ENCODE results near the gene HMGCL.
"Not testable (repeated sequence)": the region's sequence is repeated elsewhere in the genome, so short reads cannot be mapped to it uniquely, and the experiment has no call there.

HMGCL gene

GRCh38 chr1:23825076-23825761, at the start of gene HMGCL:
HMGCL (minus strand) TSS chr1:23825429; CDS start chr1:23825415, 14 bp downstream.
- peak; percentile 72 to 88 (median 78) for DNase-seq

GRCh38 chr1:23872421-23872820, 47.2 kb upstream of the HMGCL start:
- DNase-seq = no peak

DNA sequence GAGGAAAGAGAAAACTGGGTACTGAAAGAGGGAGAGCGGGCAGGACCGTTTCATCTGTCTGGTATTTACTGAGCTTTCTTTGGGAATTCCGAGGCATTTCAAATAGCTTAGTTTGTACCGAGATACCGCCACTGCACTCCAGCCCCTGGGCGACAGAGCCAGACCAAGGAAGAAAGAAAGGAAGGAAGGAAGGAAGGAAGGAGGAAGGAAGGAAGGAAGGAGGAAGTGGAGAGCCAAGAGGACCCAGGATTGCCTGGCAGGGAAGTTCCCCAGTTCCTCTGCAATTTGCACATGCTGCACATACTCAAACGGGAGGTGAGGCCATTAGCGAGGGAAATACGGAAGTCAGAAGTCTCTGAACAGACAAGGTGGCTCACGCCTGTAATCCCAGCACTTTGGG, 43.8 kb upstream of the HMGCL start:
- no peak for DNase-seq

DNA sequence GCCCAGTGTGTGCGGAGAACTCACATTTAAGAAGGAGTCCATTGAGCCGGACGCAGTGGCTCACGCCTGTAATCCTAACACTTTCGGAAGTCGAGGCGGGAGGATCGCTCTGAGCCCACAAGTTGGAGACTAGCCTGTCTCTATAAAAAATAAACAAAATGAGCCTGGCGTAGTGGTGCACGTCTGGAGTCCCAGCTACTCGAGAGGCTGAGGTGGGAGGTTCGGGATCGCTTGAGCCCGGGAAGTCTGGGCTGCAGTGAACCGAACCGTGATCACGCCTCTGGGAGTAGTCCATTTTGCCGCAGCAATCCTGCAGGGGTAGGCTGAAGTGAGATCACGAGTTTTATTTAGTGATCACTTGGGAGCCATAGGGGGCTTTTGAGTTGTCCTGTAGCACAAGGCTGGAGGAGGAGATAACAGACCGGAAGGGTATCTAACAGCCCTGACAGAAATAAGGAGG, 43.4 kb upstream of the HMGCL start:
- no peak for DNase-seq

- DNase-seq = peak; percentile 81 to 90 (median 88)
Measured at GRCh38 chr1:23867895-23868556, 42.8 kb upstream of the HMGCL start, which contains the start of gene FUCA1. FUCA1 (minus strand) TSS chr1:23868290; CDS start chr1:23868286, 4 bp downstream.

GRCh38 chr1:23867542-23867894, 42.3 kb upstream of the HMGCL start:
- DNase-seq = no peak

DNA sequence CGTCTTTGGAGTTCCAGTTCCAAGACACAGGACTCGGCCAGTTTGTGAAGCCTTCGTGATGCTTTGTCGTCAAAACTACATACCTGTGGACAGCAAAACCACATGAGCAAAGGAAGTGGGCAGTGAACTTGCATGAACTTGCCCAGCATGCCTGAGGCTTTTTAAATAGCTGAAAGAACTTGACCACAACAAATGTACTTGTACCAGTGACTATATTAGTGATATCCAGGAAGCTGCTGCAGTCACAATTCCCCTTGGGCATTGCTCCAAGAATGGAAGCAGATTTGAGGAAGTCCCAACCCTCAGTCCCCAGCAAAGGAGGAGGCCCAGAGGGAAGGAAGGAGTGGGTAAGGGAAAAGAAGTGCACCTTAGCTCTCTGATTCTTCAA, 40.3 kb upstream of the HMGCL start:
- no peak for DNase-seq

- DNase-seq = no peak
Measured at GRCh38 chr1:23864801-23865542, 39.7 kb upstream of the HMGCL start.

DNA sequence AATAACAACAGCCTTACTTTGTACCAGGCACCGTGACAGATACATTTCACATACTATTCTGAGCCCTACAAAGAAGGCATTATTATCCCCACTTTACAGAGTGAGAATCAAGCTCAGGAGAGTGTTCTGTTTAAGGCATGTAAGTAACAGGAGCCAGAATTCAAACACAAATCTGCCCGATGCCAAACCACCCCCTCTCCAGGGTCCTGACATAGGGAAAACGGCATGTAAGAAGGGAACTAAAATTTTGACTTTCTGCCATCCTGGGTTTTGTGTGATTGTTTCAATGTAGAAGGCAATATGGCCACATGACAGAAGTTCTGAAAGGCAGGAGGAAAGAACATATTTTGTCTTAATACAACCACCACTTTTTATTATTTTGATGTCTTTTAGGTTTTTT, 37.4 kb upstream of the HMGCL start:
- no peak for DNase-seq

DNA sequence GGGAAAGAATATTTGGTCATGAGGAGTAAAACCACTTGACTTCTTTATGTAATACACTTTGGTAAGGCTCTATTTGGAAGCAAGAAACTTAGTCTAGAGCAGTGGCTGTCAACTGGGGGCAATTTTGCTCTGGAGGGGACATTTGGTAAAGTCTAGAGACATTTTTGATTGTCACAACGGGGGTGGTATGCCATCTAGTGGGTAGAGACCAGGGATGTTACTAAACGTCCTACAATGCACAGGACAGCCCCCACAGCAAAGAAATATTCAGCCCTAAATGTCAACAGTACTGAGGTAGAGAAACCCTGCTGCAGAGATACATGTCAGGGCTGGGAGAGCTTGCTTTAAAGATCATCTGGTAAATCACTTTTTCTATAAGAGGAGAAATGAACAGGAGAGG, 29.3 kb upstream of the HMGCL start:
- no peak for DNase-seq

GRCh38 chr1:23853124-23853523, 27.9 kb upstream of the HMGCL start:
- DNase-seq = not testable (repeated sequence)

DNA sequence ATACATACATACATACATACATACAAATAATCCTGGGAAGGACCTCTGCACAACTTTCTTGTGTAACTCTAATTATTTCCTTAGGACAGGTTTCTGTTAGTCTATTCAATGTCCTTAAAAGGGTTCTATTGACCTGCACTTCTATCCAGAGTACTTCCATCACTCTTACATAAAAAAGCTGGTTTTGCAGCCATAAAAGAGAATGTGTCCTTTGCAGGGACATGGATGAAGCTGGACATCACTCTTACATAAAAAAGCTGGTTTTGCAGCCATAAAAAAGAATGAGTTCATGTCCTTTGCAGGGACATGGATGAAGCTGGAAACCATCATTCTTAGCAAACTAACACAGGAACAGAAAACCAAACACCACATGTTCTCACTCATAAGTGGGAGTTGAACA, 26.2 kb upstream of the HMGCL start:
- DNase-seq = not testable (repeated sequence)

DNA sequence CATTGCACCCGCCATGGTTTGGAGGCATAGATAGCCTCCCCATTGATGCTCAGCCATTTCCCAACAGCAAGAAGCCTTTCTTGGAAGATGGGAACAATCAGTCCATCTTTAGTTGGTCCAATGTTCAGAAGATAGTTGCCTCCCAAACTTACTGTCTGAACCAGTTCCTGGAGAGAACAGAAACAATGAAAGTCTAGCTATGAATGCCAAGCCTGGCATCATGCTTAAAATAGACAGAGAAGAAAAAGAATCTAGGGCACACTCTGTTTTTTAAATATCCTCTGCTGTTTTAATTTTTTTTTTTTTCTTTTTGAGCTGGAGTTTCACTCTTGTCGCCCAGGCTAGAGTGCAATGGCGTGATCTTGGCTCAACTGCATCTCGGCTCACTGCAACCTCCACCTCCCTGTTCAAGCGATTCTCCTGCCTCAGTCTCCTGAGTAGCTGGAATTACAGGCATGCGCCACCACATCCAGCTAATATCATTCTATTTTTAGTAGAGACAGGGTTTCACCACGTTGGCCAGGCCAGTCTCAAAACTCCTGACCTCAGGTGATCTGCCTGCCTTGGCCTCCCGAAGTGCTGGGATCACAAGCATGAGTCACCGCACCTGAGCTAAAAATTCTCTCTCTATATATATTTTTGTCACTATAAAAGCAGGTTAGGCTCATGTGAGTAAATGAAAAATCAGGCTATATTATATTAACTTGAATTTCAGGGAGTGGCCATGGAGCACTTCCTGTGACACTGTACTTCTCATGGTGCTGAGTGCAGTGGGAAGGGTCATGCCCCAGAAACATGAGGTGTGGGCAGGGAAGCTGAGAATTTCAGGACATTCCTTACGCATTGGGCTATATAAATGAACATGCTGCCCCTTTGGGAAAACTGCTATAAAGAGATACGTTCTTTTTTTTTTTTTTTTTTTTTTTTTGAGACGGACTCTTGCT, 23.7 kb upstream of the HMGCL start:
- no peak for DNase-seq

DNA sequence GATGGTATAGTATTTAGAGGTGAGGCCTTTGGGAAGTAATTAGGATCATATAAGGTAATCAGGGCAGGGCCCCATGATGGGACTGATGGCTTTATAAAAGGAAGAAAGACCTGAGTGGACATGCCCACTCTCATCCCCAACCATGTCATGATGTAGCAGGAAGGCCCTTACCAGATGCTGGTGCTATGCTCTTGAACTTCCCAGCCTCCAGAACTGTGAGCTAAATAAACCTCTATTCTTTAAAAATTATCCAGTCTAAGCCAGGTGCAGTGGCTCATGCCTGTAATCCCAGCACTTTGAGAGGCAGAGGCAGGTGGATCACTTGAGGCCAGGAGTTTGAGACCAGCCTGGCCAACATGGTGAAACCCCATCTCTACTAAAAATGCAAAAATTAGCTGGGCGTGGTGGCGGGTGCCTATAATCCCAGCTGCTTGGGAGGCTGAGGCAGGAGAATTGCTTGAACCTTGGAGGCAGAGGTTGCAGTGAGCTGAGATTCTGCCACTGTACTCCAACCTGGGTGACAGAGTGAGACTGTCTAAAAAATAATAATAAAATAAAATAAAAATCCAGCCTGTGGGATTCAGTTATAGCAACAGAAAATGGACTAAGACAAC, 22.4 kb upstream of the HMGCL start:
- not testable (repeated sequence) for DNase-seq

DNA sequence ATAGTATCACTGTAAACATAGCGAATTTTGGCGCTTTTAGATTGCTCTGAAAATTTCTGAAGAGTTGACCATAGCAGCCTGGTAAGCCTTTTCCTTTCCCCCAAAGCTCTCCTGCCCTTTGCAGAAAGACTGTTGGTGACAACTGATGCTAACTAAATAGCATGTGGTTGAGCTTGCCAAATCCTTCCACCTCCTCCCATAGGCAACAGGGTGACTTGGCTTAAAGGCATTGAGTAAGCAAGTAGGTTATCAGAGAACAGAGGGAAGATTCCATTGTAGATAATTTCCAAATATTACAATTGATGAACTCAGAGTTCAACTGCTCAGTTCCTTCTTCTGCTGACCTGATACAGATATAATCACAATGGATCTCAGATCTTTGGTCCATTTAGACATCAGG, 19.9 kb upstream of the HMGCL start:
- DNase-seq = no peak

DNA sequence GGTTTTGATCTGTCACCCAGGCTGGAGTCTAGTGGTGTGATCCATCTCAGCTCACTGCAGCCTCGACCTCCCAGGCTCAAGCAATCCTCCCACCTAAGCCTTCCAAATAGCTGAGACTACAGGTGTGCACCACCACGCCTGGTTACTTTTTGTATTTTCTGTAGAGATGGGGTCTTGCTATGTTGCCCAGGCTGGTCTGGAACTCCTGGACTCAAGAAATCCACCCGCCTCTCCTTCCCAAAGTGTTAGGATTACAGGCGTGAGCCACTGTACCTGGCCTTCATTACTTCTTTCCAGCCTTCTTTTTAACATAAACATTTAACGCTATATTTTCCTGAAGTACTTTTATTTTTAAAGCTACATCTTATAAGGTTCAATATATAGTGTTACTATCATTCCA, 18.4 kb upstream of the HMGCL start:
- DNase-seq = no peak

DNA sequence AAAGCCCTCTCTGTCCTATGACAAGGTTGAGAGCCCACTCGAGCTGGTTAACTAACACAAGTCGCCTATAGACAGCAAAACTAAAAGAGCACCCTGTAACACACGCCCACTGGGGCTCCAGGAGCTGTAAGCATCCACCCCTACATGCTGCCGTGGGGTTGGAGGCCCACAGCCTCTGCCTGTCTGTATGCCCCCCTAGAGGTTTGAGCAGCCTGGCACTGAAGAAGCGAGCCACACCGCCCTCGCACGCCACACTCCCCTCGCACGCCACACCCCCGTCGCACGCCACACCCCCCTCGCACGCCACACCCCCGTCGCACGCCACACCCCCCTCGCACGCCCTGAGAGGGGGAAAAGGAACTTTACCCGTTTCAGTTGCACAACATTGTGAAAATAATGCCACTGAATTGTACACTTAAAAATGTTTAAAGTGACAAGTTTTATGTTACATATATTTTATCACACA, 13.2 kb upstream of the HMGCL start:
- peak; percentile 52 to 65 (median 63) for DNase-seq

- DNase-seq = no peak
Measured at GRCh38 chr1:23837908-23838307, 12.7 kb upstream of the HMGCL start.

DNA sequence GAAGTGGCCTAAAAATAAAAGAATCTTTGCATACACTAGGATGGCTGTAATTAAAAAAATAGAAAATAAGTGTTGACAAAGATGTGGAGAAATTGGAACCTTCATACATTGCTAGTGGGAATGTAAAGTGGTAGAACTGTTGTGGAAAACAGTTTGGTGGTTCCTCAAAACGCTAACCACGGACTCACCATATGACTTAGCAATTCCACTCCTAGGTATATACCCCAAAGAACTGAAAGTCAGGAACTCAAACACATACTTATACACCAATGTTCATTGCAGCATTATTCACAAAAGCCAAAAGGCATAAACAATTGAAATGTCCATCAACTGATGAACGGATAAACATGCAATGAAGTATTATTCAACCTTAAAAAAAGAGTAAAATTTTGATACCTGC, 10.8 kb upstream of the HMGCL start:
- DNase-seq = no peak

- DNase-seq = not testable (repeated sequence)
Measured at GRCh38 chr1:23834156-23834555, 8.9 kb upstream of the HMGCL start.

- DNase-seq = no peak
Measured at GRCh38 chr1:23827717-23828116, 2.5 kb upstream of the HMGCL start.

DNA sequence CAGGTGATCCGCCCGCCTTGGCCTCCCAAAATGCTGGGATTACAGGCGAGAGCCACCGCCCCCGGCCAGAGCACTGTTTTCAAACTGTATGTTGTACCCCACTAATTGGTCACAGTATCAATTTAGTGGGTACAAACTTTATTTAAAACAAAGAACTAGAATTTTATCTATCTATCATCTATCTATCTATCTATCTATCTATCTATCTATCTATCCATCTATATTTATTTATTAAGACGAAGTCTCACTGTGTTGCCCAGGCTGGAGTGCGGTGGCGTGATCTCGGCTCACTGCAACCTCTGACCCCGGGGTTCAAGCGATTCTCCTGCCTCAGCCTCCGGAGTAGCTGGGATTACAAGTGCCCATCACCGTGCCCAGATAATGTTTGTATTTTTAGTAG, 1.4 kb upstream of the HMGCL start:
- DNase-seq = not testable (repeated sequence)
